ENCODE results near the gene NCOA7.

The NCOA7 gene

DNA sequence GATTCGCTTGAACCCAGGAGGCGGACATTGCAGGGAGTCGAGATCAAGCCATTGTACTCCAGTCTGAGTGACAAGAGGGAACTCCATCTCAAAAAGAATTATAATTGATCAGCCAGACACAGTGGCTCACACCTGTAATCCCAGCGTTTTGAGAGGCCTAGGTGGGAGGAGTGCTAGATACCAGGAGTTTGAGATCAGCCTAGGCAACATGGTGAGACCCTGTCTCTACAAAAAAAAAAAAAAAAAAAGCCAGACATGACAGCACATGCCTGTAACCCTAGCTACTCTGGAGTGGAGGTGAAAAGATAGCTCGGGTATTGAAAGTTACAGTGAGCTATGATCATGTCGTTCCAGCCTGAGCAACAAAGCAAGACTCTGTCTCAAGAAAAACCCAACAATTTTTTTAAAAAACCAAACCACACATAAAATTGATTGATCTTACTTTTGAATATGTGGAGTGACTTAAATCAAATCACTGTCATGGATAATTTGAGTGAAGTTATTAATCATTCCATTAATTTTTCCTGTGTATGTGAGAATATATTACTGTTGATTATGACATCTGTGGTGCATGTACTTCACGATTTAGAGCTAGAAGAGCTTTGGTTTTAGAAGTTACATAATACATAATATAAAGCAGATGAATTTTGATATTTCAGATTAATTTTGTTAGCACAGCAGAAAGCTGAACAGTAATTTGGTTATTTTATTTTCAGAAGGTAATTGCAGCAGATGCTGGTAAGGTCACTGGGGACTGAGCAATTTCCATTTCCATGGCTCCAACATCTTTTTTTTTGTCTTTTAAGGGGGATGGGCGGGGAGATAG lies 34.4 kb downstream of the NCOA7 start:
- TF ChIP-seq CTCF (IDR thresholded peaks at IDR 0.05): no peak

GRCh38 chr6:125826695-125827463 lies 36.1 kb downstream of the NCOA7 start:
- TF ChIP-seq CTCF (IDR thresholded peaks at IDR 0.05): no peak

DNA sequence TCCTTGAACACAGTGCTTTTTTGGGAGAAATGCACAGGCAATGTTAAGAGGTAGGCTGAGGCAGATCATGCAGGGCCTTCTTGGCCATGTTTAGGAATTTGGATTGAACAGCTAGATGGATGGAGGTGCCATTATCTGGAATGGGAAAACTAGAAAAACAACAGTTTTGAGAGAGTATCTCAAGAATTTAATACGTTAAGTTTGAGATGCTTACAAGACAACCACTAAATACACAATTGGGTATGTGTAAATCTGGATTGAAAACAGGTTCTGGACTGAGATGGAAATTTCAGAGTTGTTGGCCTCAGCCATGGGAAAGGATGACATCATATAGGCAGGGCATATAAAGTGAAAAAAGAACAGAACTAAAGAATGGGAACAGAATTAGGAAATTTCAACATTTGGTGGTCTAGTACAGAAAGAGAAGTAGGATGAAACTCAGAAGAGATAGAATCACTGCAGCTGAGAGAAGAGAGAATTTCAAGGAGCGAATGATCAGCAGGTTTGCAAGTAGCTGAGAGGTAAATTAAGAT lies 37.1 kb downstream of the NCOA7 start:
- TF ChIP-seq CTCF (IDR thresholded peaks at IDR 0.05): no peak

GRCh38 chr6:125828476-125829039 lies 37.8 kb downstream of the NCOA7 start:
- no peak for TF ChIP-seq CTCF (IDR thresholded peaks at IDR 0.05)

DNA sequence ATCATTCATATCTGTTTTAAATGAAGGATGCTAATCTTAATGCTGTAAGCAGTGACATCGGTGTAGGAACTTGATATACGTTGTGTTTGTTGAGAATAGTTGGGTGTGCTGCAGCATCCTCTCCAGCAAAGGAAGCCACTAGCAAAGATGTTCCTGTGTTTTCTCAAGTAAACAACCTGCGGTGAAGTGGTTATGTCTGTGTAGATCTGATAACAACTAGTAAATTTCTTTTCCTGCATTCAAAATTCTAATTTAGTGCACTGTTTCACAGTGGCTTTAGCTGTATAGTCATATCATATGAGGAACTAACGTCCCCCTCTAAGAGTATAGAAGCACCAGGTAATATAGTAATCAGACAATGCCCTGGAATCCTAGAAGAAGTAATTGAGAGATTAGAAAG lies 38.7 kb downstream of the NCOA7 start:
- no peak for TF ChIP-seq CTCF (IDR thresholded peaks at IDR 0.05)

GRCh38 chr6:125831659-125832058 lies 40.9 kb downstream of the NCOA7 start:
- TF ChIP-seq CTCF (IDR thresholded peaks at IDR 0.05): no peak

DNA sequence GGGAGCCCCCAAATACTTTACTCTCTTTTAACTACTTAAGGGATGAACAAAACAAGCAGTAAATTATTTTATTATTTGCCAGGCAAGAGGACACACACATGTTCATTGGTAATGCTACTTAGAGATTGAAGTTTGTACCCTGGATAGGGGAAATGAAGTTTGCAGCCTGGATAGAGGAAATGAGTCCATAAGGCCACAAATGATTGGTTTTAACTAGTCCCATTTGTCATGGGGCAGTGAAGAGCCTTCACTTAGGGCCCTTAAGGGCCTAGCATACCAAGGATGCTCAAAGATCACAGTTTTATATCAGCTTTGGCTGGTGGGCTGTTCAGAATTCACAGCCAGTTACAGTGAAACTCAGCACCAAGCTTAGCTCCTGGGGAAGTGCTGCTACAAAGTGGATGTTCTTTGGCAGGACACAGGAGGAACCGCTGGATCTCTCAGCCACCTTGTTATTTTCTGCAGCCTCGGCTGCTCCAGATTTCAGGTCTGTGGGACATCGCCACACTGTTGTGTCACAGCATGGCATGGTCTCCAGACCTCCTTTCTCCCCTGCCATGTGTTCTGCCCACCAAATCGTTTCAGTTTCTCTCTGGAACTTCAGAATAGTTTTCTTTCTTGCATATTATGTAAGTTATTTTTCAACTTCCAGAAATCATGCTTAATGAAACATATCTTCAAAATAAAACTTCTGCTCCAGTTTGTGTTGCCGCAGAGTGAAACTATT lies 41.8 kb downstream of the NCOA7 start:
- no peak for TF ChIP-seq CTCF (IDR thresholded peaks at IDR 0.05)
